HG02970 (cell line): ENCODE measurements around the gene CUX1.
"Not testable (repeated sequence)": the region's sequence is repeated elsewhere in the genome, so short reads cannot be mapped to it uniquely, and the experiment has no call there.

Source experiments
- ATAC-seq: cut with Tn5 transposase; IDR thresholded peaks from one replicate; pipeline ENCODE4 v1.9.1; 2021; ENCODE audit warnings: mild to moderate bottlenecking, moderate library complexity, moderate number of reproducible peaks; ENCODE audit not compliant: unreplicated experiment, low FRiP score

The CUX1 gene

DNA sequence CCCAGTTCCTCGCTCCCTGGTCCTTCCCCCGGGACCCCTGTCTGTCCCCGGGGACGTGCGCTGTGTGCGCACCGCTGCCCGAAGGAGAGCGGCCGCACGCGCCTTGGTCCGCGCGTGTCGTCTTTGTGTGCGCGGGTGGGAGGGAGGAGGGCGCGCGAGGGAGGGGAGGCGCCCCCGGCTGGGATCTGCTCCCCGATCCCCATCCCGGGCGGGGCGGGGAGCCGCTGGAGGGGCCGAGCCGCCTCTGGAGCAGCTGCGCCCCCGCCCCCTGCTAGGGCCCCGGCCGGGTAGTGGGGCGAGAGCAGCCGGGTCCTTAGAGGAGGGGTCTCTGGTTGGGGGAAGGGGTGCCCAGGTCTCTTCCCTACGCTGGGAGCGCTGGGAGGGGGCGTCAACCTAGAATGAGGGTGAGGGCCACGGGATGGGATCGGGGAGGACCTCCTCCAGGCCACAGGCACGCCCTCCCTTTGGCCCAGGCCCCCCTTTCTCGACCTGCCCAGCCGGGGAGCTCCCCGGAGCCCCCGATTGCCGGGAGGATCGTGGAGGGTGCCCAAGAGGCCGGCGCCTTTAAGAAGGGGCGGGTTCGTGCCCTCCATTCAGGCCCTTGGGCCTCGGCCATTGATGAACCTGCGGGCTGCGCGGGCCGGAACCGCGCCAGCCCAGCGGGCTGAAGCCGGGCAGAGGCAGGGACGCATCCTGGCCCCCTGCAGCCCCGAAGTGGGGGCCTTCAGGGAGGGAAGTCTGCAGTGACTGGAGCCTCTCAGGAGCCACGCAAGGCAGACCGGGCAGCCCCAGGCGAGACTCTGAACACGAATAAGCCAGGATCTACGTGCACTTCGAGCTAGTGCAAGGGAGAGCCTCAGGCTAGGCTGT lies 469.9 kb downstream of the CUX1 start:
- no peak for ATAC-seq

DNA sequence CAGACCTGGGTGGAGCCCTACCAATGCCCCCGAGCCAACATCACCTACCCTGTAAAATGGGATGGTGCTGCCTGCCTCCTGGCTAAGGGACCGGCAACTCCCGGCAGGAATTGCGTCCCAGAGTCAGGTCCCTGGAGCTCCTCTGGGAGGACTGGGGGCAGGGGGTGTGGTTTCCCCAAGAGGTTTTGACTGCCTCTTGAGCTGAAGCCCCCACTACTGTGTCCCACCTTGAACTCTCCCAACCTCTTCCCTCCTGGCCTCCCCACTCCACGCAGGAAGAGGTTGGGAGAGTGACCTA lies 470.5 kb downstream of the CUX1 start:
- no peak for ATAC-seq

DNA sequence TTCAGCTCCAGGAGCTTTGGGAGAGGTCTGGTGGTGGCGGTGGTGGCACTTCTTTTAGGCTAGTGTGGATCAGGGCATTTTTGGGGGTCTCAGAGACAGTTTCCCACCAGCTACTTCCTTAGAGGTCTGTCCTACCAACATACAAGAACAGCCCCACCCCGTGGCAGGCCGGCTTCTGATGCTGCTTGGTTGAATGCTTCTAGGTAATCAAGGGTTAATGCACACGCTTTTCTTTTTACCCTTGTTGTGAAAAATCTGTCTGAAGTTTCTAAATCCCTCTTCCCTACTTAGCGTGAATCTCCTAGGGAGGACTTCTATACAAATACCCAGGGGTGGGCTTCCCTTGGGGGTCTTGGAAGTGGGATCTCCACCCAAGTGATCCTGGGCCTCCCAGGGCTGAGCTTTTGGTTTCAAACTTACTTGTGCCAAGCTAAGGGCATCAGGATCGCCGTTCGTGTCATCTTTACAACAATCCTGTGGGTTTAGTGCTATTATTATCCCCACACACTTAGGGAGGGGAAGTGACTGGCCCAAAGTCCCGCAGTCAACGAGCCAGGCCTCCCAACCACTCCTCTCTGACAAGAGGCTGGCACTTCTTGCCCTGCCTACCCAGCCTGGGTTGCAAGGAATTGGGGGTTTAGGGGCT lies 471.0 kb downstream of the CUX1 start:
- ATAC-seq, result no peak

DNA sequence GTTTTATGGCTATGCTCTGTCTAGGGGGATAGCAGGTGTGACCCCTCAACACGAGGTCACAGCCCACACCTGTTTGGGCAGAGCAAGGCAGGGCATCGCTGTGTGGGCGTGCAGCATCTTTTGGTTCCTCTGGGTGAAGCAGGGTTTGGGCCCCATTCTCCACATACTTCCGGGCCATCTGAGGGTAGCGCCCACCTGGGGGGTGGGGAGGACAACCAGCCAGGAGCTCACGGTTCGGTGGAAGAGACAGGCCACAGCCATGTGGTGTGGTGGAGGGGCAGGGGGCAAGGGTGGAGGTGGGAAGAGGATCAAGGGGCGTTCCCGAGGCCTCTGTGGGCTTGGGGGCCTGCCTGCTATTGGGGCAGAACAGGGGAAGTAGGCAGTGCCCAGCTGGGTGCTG lies 471.6 kb downstream of the CUX1 start:
- no peak for ATAC-seq

DNA sequence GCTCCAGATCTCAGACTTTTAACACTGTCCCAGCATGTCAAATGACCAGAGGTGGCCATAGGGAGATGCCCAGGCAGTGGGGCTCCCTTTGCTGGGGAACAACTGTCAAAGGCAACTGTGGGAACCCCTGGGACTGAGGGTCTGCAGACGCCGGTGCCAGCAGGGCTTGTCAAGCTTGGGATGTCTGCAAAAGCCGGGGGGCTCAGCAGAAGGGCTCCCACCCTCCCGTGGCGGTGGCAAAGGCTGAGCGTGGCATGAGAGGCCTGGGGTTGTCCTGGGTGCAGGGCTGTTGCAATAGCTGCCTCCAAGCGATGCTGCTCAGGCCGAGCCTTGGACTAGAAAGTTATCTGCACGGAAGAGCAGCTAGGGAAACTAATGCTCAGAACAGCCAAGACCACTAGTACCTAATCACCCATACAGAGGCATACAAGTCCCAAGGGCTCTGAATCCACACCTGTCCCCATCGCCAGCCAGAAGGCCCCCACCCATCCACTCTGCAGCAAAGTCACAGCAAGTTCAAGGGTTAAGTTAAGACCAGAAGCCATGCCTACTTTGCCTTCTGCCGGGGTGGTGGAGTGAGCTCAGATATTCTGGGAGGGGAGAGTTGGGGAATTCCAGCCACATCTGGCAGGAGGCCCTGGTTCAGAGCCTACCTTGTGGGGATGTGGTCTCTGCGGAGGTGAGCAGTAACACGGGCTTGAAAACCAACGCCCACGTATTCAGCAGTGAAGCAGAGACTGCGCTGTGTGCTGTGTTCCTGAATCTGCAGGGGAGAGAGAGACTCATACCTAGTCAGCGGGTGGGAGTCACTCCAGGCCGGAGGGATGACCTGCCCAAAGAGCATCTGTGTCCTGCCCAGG lies 473.9 kb downstream of the CUX1 start:
- no peak for ATAC-seq

DNA sequence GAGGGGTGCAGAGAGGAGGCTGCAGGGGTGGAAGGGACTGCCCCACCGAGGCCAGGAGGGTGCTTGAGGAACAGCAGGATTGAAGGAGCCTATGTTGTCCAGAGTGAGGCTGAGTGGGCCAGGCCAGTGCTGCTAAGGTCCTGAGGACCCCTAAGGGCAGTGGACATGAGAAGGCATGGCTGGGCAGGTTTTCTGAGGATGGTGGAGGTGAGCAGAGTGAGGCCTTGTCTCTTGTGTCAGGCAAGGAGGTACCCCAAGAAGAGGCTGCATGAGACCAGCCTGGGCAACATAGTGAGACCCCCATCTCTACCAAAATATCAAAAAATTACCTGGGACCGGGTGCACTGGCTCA lies 474.5 kb downstream of the CUX1 start:
- no peak for ATAC-seq

DNA sequence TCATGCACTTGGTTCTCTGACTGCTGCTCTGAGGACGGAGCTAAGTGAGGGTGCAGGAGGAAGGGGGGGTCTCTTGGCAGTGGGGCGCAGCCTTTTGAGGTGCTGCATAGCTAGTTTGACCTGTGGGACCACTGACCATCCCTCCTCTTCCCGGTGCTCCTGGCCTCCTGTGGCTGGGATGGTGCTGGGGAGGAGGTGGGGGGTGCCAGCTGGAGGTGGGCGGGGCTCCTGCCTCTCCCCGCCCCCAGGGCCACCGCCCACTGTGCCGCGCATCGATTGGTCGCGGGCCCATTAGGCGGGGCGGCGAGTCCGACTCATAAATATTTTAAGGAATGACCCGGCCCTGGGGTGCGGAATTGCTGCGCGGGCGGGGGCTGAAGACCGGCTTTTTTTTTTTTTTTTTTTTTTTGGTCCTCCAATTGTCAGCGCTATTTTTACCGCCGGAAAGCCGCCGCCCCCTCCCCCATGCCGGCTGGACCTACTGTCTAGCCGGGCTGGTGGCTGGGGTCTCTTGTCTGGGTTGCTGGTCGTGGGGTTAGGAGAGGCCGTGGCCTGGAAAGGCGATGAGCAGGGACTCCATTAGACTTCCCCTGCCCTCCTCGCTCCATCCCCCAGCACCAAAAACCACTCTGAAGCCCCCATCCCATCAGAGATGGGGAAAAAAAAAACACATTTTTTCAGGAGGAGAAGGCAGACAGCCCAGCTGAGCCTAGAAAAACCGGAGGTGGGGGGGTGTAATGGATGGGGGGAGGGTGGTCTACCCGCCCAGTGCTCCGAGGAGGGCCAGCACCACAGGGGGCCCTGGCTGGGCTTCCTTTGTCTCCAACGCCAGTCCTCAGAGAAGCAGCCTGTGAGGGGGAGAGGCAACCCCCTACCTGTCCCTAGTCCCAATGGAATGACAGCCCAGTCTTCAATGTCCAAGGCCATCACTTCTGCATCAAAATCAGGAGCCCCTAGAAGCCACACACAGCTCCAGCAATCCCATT lies 475.7 kb downstream of the CUX1 start:
- ATAC-seq, result no peak

DNA sequence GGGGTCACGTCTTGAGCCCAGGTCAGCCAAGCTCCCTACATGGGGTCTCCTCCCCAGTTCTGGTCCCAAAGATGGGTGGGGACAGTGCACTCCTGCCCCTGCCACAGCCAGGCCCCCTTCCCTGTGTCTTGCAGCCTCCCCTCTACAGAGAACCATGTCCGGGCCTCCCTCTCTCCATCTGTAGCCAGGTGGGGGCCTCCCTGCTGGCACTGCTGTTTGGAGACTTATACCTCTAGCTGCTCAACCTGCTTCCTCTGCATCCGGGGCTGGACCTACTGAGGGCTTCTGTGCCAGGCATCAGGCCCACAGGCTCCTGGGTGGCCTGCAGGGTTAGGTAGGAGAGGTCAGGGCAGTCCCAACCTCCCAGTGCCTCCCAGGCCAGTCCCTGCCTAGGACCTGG lies 477.2 kb downstream of the CUX1 start:
- no peak for ATAC-seq

DNA sequence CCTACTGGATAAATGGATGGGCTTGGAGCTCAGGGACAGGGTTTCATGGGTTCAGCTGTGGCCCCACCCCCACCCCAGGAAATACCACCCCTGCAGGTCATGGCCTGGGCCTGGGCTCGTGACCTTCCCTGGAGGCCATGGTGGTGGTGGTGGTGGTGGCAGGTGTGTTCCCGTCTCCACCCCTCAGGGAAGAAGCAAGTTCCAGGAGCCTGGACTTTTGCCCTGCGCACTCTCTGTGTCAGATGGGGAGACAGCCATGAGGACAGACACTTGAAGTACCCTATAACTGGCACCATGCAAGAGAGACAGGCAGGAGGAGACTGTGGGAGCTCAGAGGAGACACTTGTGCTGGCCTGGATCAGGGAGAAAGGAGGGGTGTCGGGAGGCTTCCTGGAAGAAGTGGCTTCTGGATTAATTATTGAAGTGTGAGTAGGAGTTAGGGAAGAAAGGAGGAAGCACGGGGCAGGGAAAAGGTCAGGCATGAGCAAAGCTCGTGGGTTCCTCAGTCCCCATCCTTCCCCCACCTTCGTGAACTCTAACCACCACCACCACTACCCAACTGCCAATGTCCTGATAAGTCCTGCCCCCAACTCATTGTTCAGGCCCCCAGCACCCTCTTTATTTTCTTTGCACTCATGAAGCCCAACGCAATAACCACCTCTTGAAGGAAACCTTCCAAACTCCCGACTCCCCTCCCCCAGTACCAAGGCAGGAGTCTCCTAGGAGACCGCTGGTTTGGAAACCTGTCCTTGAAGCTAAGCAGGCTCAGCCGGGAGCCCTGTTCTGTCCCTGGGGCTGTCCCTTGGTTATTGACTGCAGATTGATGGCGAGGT lies 478.1 kb downstream of the CUX1 start:
- no peak for ATAC-seq

DNA sequence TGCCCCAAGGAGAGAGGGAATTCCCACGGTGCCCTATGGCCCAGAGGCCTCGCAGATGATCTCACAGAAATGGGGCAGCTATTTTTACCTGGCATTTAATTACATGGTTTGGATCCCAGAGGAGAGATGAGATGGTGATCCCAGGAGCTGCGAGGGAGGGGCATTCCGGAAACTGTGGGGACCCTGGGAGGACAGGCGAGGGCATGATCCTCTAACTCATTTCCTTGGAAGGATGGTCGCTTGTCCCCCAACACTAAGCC lies 478.7 kb downstream of the CUX1 start:
- ATAC-seq, result no peak

DNA sequence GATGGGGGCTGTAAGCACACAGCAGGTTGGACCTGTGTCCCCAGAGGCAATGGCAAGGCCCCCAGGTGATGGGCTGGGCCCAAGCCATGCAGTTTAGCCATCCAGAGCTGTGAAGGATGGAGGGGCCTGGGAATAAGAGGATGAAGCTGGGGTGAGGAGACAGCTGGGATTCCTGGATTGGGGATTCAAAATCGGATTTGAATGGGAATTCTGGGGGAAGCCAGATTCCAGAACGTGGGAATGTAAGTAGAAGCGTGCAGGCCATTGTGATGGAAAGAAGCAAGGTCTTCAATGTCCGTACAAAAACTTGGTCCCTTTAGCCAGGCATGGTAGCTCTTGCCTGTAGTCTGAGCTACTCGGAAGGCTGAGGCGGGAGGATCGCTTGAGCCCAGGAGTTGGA lies 479.1 kb downstream of the CUX1 start:
- ATAC-seq, result no peak

DNA sequence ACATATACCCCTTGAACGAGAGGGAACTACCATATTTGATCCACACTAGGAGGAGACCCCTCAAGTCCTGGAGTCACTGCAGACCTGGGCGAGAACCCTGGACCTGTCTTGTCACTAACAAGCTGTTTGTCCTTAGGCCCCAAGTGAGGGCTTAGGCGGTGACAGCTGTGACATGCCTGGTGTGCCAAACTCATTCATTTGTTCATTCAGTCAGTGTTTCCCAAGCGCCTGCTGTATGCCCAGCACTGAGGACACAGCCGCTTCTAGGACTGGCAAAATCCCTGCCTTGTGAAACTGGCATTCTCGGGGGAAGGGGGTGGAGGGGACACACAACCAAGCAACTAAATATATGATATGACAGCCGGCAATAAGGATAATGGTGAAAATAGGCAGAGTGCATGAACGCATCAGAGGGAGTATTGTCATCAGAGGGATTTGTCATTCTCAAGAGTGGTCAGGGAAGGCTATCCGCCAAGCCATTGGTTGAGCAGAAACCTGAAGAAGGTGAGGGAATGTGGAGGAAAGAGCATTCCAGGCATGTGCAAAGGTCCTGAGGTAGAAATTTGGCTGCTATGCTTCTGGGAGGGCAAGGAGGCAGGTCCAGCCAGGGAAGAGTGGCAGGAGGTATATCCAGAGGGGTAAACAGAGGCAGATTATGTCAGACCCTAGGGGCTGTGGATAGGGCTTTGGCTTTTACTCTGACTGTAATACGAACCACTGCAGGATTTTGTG lies 480.2 kb downstream of the CUX1 start:
- no peak for ATAC-seq

DNA sequence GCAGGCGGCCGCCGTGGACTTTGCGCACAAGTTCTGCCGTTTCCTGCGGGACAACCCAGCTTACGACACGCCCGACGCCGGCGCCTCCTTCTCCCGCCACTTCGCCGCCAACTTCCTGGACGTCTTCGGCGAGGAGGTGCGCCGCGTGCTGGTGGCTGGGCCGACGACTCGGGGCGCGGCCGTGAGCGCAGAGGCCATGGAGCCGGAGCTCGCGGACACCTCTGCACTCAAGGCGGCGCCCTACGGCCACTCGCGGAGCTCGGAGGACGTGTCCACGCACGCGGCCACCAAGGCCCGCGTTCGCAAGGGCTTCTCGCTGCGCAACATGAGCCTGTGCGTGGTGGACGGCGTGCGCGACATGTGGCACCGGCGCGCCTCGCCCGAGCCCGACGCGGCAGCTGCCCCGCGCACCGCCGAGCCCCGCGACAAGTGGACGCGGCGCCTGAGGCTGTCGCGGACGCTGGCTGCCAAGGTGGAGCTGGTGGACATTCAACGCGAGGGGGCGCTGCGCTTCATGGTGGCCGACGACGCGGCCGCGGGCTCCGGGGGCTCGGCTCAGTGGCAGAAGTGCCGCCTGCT lies 483.3 kb downstream of the CUX1 start:
- ATAC-seq, result no peak

DNA sequence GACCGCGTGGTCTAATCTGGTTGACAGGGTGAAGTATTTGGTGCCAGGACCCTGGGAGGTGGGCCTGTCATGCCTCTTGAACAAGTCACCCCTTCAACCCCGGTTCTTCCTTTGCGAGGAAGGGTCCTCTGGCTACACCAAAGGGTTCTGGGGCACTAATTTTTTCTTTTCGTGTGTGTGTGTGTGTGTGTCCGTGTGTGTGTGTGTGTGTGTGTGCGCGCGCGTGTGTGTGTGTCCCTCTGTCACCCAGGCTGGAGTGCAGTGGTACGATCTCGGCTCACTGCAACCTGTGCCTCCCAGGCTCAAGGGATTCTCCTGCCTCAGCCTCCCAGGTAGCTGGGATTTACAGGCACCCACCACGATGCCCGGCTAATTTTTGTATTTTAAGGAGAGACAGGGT lies 483.9 kb downstream of the CUX1 start:
- ATAC-seq, result not testable (repeated sequence)

DNA sequence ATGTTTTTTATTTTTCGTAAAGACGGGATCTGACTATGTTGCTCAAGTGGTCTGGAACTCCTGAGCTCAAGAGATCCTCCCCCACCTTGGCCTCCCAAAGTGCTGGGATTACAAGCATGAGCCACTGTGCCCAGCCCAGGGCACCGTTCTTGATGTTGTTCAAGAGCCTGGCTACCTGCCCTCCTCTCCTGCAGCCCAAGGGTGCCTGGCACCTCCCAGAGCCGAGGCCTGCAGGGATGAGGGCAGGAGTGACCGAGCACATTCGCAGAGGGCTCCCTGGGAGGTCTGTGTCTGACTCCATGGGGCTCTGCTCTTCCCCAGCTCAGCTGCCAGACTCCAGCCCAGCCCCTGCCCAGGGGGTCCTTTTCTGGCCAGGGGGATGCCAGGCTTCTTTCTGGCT lies 484.6 kb downstream of the CUX1 start:
- ATAC-seq, result no peak

DNA sequence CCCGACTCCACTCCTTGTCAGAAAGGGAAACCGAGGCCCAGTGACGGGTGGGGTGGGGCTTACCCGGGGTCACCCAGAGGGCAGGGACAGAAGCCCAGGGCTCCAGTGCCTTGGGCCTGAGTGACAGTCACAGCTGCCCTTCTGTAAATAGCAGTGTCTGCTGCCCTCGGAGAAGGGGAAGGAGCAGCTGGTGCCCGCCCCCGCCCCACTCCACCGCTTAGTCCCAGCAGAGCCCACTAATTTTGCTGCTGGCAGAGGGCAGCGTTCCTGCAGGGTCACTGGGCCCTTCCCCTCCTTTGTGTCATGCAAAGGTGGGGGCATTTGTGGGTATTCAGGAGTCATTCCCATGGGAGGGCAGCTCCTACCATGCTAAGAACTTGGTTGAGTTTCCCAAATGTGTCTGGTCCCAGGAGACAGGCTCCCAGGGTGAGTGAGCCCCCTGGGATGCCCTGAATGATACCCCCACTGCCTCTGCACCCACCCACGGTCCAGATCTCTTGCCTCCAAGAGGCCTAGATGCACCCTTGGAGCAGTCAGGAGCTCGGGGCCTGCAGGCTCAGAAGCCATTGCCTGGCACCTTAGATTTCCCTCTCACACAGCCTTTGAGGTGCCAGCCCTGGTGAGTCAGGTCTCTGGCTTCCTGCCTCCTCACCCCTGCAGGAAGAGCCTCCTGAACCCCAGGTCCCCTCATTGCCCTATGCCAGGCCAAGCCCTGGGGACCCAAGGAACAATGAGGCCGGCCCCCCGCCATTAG lies 486.4 kb downstream of the CUX1 start:
- ATAC-seq, result no peak

DNA sequence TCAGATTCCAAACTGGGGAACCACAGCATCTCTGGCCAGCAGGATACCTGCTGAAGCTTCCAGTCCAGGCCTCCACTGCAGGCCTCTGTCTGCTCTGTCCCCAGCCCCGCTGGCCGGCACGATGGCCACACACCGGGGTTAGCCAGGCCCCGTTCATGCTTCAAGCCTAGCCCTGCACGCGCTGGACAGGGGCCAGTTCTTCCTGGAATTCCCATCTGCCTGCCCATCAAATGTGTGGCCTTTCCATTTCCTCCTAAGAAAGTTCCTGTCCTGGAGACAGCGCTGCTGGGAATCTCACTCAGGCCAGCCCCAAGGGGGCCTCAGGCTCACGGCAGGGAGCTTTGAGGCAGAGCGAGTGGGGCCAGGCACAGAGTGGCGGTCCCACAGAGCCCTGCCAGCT lies 487.2 kb downstream of the CUX1 start:
- no peak for ATAC-seq
